ENCODE data around the gene NEURL1B.
A peak's percentile ranks its signal among the peaks of the same experiment; 100 is the strongest.

Gene NEURL1B

GRCh38 chr5:172640822-172641358 is at the start of gene NEURL1B:
Gene NEURL1B (plus strand): TSS chr5:172641263. CDS start chr5:172641407, 144 bp downstream.
- no peak within 1 kb of the TSS for H3K27ac Mint-ChIP-seq
- peaks cover 45 to 54% of the 10 kb centered on the region in 2 donors for H3K27me3 Mint-ChIP-seq
- peaks cover 18 to 32% of the 10 kb centered on the region in 2 donors for H3K4me1 Mint-ChIP-seq
- peak within 1 kb of the TSS; percentile 65 to 71 for H3K4me3 Mint-ChIP-seq
- ATAC-seq (replicated peaks) (peak; percentile 67 to 69), DNase-seq (no peak)
- no peaks in the 10 kb centered on the region for H3K36me3 Mint-ChIP-seq
- H3K9me3 Mint-ChIP-seq, result no peaks in the 10 kb centered on the region

GRCh38 chr5:172591636-172592035 is 49.4 kb upstream of the NEURL1B start:
- H3K9me3 Mint-ChIP-seq, result no peaks in the 10 kb centered on the region
- H3K36me3 Mint-ChIP-seq, result no peaks in the 10 kb centered on the region
- no peaks in the 10 kb centered on the region for H3K4me1 Mint-ChIP-seq
- peaks cover 1 to 22% of the 10 kb centered on the region in 2 donors for H3K27me3 Mint-ChIP-seq
- ATAC-seq (replicated peaks) (no peak), DNase-seq (no peak)
- H3K4me3 Mint-ChIP-seq, result no peak overlapping the region
- no peak overlapping the region for H3K27ac Mint-ChIP-seq

GRCh38 chr5:172592881-172593280 is 48.2 kb upstream of the NEURL1B start:
- Mint-ChIP-seq H3K27ac (no peak overlapping the region), H3K9me3 (no peaks in the 10 kb centered on the region), H3K27me3 (peaks cover 0 to 21% of the 10 kb centered on the region in 2 donors), H3K4me1 (no peaks in the 10 kb centered on the region), H3K4me3 (no peak overlapping the region), H3K36me3 (no peaks in the 10 kb centered on the region)
- ATAC-seq (replicated peaks) (no peak), DNase-seq (no peak)

GRCh38 chr5:172593306-172593705 is 47.8 kb upstream of the NEURL1B start:
- Mint-ChIP-seq H3K27ac (no peak overlapping the region), H3K36me3 (no peaks in the 10 kb centered on the region), H3K27me3 (peaks cover 0 to 21% of the 10 kb centered on the region in 2 donors), H3K4me3 (no peak overlapping the region), H3K4me1 (no peaks in the 10 kb centered on the region), H3K9me3 (no peaks in the 10 kb centered on the region)
- DNase-seq (no peak), ATAC-seq (replicated peaks) (no peak)

- Mint-ChIP-seq H3K4me3 (no peak overlapping the region), H3K36me3 (no peaks in the 10 kb centered on the region), H3K9me3 (no peaks in the 10 kb centered on the region), H3K27ac (no peak overlapping the region), H3K4me1 (no peaks in the 10 kb centered on the region), H3K27me3 (peaks cover 0 to 21% of the 10 kb centered on the region in 2 donors)
- ATAC-seq (replicated peaks) (no peak), DNase-seq (no peak)
Measured at GRCh38 chr5:172593721-172594235, 47.3 kb upstream of the NEURL1B start.

- DNase-seq (no peak), ATAC-seq (replicated peaks) (no peak)
- Mint-ChIP-seq H3K27me3 (peaks cover 0 to 21% of the 10 kb centered on the region in 2 donors), H3K4me1 (no peaks in the 10 kb centered on the region), H3K27ac (no peak overlapping the region), H3K4me3 (no peak overlapping the region), H3K36me3 (no peaks in the 10 kb centered on the region), H3K9me3 (no peaks in the 10 kb centered on the region)
Measured at GRCh38 chr5:172594431-172594830, 46.6 kb upstream of the NEURL1B start.

GRCh38 chr5:172594867-172595466 is 46.1 kb upstream of the NEURL1B start:
- Mint-ChIP-seq H3K9me3 (no peaks in the 10 kb centered on the region), H3K27ac (no peak overlapping the region), H3K36me3 (no peaks in the 10 kb centered on the region), H3K4me3 (no peak overlapping the region), H3K27me3 (peaks cover 0 to 21% of the 10 kb centered on the region in 2 donors), H3K4me1 (no peaks in the 10 kb centered on the region)
- no peak for ATAC-seq (replicated peaks)
- DNase-seq, result no peak

- Mint-ChIP-seq H3K36me3 (no peaks in the 10 kb centered on the region), H3K27me3 (peaks cover 0 to 21% of the 10 kb centered on the region in 2 donors), H3K4me1 (no peaks in the 10 kb centered on the region), H3K4me3 (no peak overlapping the region), H3K27ac (no peak overlapping the region), H3K9me3 (no peaks in the 10 kb centered on the region)
- no peak for DNase-seq
- no peak for ATAC-seq (replicated peaks)
Measured at GRCh38 chr5:172595596-172596455, 45.2 kb upstream of the NEURL1B start.

- Mint-ChIP-seq H3K4me3 (no peak overlapping the region), H3K27ac (no peak overlapping the region), H3K27me3 (peaks cover 0 to 21% of the 10 kb centered on the region in 2 donors), H3K36me3 (no peaks in the 10 kb centered on the region), H3K4me1 (no peaks in the 10 kb centered on the region), H3K9me3 (no peaks in the 10 kb centered on the region)
- ATAC-seq (replicated peaks) (no peak), DNase-seq (no peak)
Measured at GRCh38 chr5:172596638-172597231, 44.3 kb upstream of the NEURL1B start.

GRCh38 chr5:172597755-172598155 is 43.3 kb upstream of the NEURL1B start:
- Mint-ChIP-seq H3K9me3 (no peaks in the 10 kb centered on the region), H3K27ac (no peak overlapping the region), H3K27me3 (peaks cover 0 to 18% of the 10 kb centered on the region in 2 donors), H3K4me1 (no peaks in the 10 kb centered on the region), H3K36me3 (no peaks in the 10 kb centered on the region), H3K4me3 (no peak overlapping the region)
- no peak for DNase-seq
- no peak for ATAC-seq (replicated peaks)

- no peaks in the 10 kb centered on the region for H3K4me1 Mint-ChIP-seq
- ATAC-seq (replicated peaks) (no peak), DNase-seq (no peak)
- no peak overlapping the region for H3K27ac Mint-ChIP-seq
- H3K4me3 Mint-ChIP-seq, result no peak overlapping the region
- H3K27me3 Mint-ChIP-seq, result peaks cover 6 to 17% of the 10 kb centered on the region in 2 donors
- no peaks in the 10 kb centered on the region for H3K9me3 Mint-ChIP-seq
- H3K36me3 Mint-ChIP-seq, result no peaks in the 10 kb centered on the region
Measured at GRCh38 chr5:172598251-172599203, 42.5 kb upstream of the NEURL1B start.

- DNase-seq (no peak), ATAC-seq (replicated peaks) (no peak)
- Mint-ChIP-seq H3K4me1 (no peaks in the 10 kb centered on the region), H3K4me3 (no peak overlapping the region), H3K9me3 (peaks cover 0 to 3% of the 10 kb centered on the region in 2 donors), H3K27ac (no peak overlapping the region), H3K36me3 (no peaks in the 10 kb centered on the region), H3K27me3 (peaks cover 6 to 14% of the 10 kb centered on the region in 2 donors)
Measured at GRCh38 chr5:172599204-172599567, 41.9 kb upstream of the NEURL1B start.

GRCh38 chr5:172600571-172600970 is 40.5 kb upstream of the NEURL1B start:
- no peak overlapping the region for H3K4me3 Mint-ChIP-seq
- H3K27ac Mint-ChIP-seq, result no peak overlapping the region
- no peaks in the 10 kb centered on the region for H3K36me3 Mint-ChIP-seq
- H3K4me1 Mint-ChIP-seq, result no peaks in the 10 kb centered on the region
- peaks cover 0 to 4% of the 10 kb centered on the region in 2 donors for H3K9me3 Mint-ChIP-seq
- no peak for ATAC-seq (replicated peaks)
- H3K27me3 Mint-ChIP-seq, result peaks cover 6 to 7% of the 10 kb centered on the region in 2 donors
- DNase-seq, result no peak
